NCI-H2081 treated with DMSO at 0.1 percent for 48 hours (cell line): Measurements from ENCODE around the gene ADAM19.

Experiments used
- DNase-seq: peaks from one replicate; lab custom pipeline; 2025; lab: John Stamatoyannopoulos, UW

ADAM19 gene

GRCh38 chr5:157561110-157561509, 14.5 kb downstream of the ADAM19 start:
- no peak for DNase-seq

- no peak for DNase-seq
Measured at GRCh38 chr5:157559301-157559700, 16.3 kb downstream of the ADAM19 start.

- DNase-seq = no peak
Measured at GRCh38 chr5:157558681-157559080, 16.9 kb downstream of the ADAM19 start.

GRCh38 chr5:157558041-157558595, 17.5 kb downstream of the ADAM19 start:
- DNase-seq = no peak

GRCh38 chr5:157556615-157557418, 18.8 kb downstream of the ADAM19 start:
- no peak for DNase-seq

- no peak for DNase-seq
Measured at GRCh38 chr5:157555037-157555640, 20.4 kb downstream of the ADAM19 start.

- DNase-seq = no peak
Measured at GRCh38 chr5:157554179-157555036, 21.2 kb downstream of the ADAM19 start.

GRCh38 chr5:157552650-157553049, 22.9 kb downstream of the ADAM19 start:
- DNase-seq = no peak

GRCh38 chr5:157550663-157551062, 24.9 kb downstream of the ADAM19 start:
- DNase-seq = no peak

- no peak for DNase-seq
Measured at GRCh38 chr5:157549954-157550549, 25.5 kb downstream of the ADAM19 start.

- DNase-seq = no peak
Measured at GRCh38 chr5:157549283-157549629, 26.3 kb downstream of the ADAM19 start.

- no peak for DNase-seq
Measured at GRCh38 chr5:157548513-157549282, 26.9 kb downstream of the ADAM19 start.

GRCh38 chr5:157547941-157548512, 27.5 kb downstream of the ADAM19 start:
- no peak for DNase-seq

- DNase-seq = no peak
Measured at GRCh38 chr5:157546456-157547100, 29.0 kb downstream of the ADAM19 start.

GRCh38 chr5:157545610-157546310, 29.8 kb downstream of the ADAM19 start:
- DNase-seq = no peak

GRCh38 chr5:157544623-157544989, 31.0 kb downstream of the ADAM19 start:
- DNase-seq = no peak

- no peak for DNase-seq
Measured at GRCh38 chr5:157543825-157544622, 31.6 kb downstream of the ADAM19 start.

GRCh38 chr5:157542282-157543000, 33.1 kb downstream of the ADAM19 start:
- no peak for DNase-seq
